Measurements from ENCODE around the gene UBR1. TPM values are rescaled to one million over a fixed set of nuclear protein-coding genes. Genes with fewer than 3 reads are reported as not detected.

The UBR1 gene
- polyA plus RNA-seq, 2 of the 4 experiments (the other 2 are of a cell fraction) = 5.8 to 10.5 TPM

DNA sequence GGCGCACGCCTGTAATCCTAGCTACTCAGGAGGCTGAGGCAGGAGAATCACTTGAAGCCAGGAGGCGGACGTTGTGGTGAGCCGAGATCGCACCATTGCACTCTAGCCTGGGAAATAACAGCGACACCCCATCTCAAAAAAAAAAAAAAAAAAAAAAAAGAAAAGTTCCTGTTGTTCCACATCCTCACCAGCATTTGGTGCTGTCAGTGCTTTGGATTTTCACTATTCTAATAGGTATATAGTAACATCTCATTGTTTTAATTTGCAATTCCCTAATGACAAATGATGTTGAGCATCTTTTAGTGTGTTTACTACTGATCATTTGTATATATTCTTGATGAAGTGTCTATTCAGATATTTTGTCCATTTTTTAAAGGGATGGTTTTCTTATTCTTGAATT lies 24.6 kb downstream of the UBR1 start:
- ChIA-PET POLR2A (no interaction called here), CTCF (no interaction called here)
- no peak for TF ChIP-seq ATOH8 (CRISPR knock-in tag; IDR thresholded peaks at IDR 0.05; ENCODE audit: low read depth)
- WGBS (ENCODE audit: missing lambda C conversion rate) = 97% methylated on average over 7 of the region's 7 CpGs
- H3K4me3 ChIP-seq = no peak overlapping the region
- no peaks in the 10 kb centered on the region for H3K9me3 ChIP-seq
- FAIRE-seq (no peak), ATAC-seq (no peak), DNase-seq (ENCODE audit: low read depth in 1 of 2, low spot score in 1 of 2) (no peak)
- no peak overlapping the region for H3K4me2 ChIP-seq
- H3K27ac ChIP-seq = no peak overlapping the region
- H3K4me1 ChIP-seq = no peaks in the 10 kb centered on the region

DNA sequence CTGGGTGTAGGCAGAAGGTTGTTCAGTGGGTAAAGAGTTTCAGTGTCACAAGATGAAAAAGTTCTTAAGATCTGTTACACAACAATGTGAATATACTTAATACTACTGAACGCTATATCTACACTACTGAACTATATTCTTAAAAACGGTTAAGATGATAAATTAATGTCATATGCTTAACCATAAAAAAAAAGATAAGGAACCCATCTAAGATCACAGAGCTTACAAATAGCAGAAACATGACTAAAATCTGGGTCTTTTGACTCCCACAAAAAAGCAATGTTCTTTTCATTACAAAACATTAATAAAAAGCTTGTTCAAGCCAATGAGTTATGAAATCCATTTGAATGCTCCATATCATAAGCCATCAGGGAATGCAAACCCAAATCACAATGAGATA lies 34.4 kb downstream of the UBR1 start:
- H3K27ac ChIP-seq = no peak overlapping the region
- WGBS (ENCODE audit: missing lambda C conversion rate) = 85% methylated on average over 2 of the region's 2 CpGs
- ChIA-PET POLR2A (no interaction called here), CTCF (interaction anchor here (0.7 to 1.6 kb wide), 2 partner anchors 52 to 280 kb away, joined by 4 read pairs; no protein-coding TSS in a partner anchor)
- H3K4me2 ChIP-seq = no peak overlapping the region
- ATAC-seq (no peak), FAIRE-seq (no peak), DNase-seq (ENCODE audit: low read depth in 1 of 2, low spot score in 1 of 2) (no peak)
- H3K9me3 ChIP-seq = no peaks in the 10 kb centered on the region
- H3K4me3 ChIP-seq = no peak overlapping the region
- no peaks in the 10 kb centered on the region for H3K4me1 ChIP-seq
- no peak for TF ChIP-seq HOXB5 (CRISPR knock-in tag; IDR thresholded peaks at IDR 0.05)
- TF ChIP-seq ZFP36 (IDR thresholded peaks at IDR 0.05; ENCODE audit: borderline replicate concordance, partially characterized antibody) = no peak
- no peak for TF ChIP-seq HOXB13 (CRISPR knock-in tag; IDR thresholded peaks at IDR 0.05; ENCODE audit: low read depth)
- no peak for TF ChIP-seq E2F6 (IDR thresholded peaks at IDR 0.05; ENCODE audit: borderline replicate concordance, low read depth)
- no peak for TF ChIP-seq FOSB (CRISPR knock-in tag; IDR thresholded peaks at IDR 0.05)

- no peak for FAIRE-seq
- no peak for DNase-seq (ENCODE audit: low read depth in 1 of 2, low spot score in 1 of 2)
- TF ChIP-seq CHD4 (IDR thresholded peaks at IDR 0.05; ENCODE audit: borderline replicate concordance) = no peak
- TF ChIP-seq, protein P1, sequence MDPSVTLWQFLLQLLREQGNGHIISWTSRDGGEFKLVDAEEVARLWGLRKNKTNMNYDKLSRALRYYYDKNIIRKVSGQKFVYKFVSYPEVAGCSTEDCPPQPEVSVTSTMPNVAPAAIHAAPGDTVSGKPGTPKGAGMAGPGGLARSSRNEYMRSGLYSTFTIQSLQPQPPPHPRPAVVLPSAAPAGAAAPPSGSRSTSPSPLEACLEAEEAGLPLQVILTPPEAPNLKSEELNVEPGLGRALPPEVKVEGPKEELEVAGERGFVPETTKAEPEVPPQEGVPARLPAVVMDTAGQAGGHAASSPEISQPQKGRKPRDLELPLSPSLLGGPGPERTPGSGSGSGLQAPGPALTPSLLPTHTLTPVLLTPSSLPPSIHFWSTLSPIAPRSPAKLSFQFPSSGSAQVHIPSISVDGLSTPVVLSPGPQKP (IDR thresholded peaks at IDR 0.05; ENCODE audit: low read depth, low read length) = no peak
- Histone ChIP-seq H3K4me2 (no peak overlapping the region), H3K9me3 (no peaks in the 10 kb centered on the region), H3K4me3 (no peak overlapping the region), H3K4me1 (no peaks in the 10 kb centered on the region), H3K27ac (no peak overlapping the region)
- CTCF ChIA-PET = interaction anchor here (0.7 to 1.6 kb wide), 3 partner anchors 53 to 281 kb away, joined by 3 to 4 read pairs (median 4); no protein-coding TSS in a partner anchor
- 94% methylated on average over 6 of the region's 6 CpGs for WGBS (ENCODE audit: missing lambda C conversion rate)
- POLR2A ChIA-PET = no interaction called here
- no peak for ATAC-seq
Measured at GRCh38 chr15:43070893-43071292, 34.9 kb downstream of the UBR1 start.

DNA sequence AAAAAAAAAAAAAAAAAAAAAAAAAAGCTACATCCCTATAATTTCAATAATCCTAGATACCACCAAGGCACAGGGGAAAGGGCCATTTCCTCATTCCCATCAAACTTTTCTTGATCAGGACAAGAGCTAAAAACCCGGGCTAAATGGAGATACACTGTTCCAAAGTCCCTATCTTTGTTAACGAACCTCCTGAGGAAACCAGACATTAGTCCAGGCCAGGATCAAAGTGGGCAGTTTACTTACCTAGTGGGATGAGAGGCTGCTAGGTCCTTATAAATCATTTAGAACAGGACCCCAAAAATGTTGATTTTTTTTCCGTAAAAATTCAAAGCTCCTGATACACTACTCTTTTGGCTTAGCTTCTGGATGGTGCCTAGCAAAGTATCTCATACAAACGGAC lies 35.6 kb downstream of the UBR1 start:
- POLR2A ChIA-PET = interaction anchor here (0.7 kb wide), 1 partner anchor 8 kb away, joined by 5 read pairs; no protein-coding TSS in a partner anchor
- ATAC-seq (no peak), FAIRE-seq (no peak), DNase-seq (ENCODE audit: low read depth in 1 of 2, low spot score in 1 of 2) (no peak)
- H3K9me3 ChIP-seq = no peaks in the 10 kb centered on the region
- no peak overlapping the region for H3K27ac ChIP-seq
- CTCF ChIA-PET = interaction anchor here (0.8 kb wide), 1 partner anchor 215 kb away, joined by 3 read pairs; no protein-coding TSS in a partner anchor
- no peak for TF ChIP-seq MYC (IDR thresholded peaks at IDR 0.05; ENCODE audit: borderline replicate concordance, low read length)
- TF ChIP-seq RCOR1 (IDR thresholded peaks at IDR 0.05; ENCODE audit: low read depth, low read length) = no peak
- TF ChIP-seq ZFP36 (IDR thresholded peaks at IDR 0.05; ENCODE audit: borderline replicate concordance, partially characterized antibody) = no peak
- TF ChIP-seq FOSB (CRISPR knock-in tag; IDR thresholded peaks at IDR 0.05) = no peak
- no peak for TF ChIP-seq ZNF302 (CRISPR knock-in tag; IDR thresholded peaks at IDR 0.05)
- no peak for TF ChIP-seq JUNB (IDR thresholded peaks at IDR 0.05)
- no peak for TF ChIP-seq RNF2 (IDR thresholded peaks at IDR 0.05; ENCODE audit: borderline replicate concordance, low read depth)
- TF ChIP-seq HDAC2 (IDR thresholded peaks at IDR 0.05) = no peak
- no peak for TF ChIP-seq ATOH8 (CRISPR knock-in tag; IDR thresholded peaks at IDR 0.05; ENCODE audit: low read depth)
- TF ChIP-seq SMC3 (IDR thresholded peaks at IDR 0.05) = no peak
- TF ChIP-seq ZC3H11A (IDR thresholded peaks at IDR 0.05) = no peak
- WGBS (ENCODE audit: missing lambda C conversion rate) = 79% methylated on average over 4 of the region's 4 CpGs
- no peak overlapping the region for H3K4me2 ChIP-seq
- H3K4me3 ChIP-seq = no peak overlapping the region
- H3K4me1 ChIP-seq = no peaks in the 10 kb centered on the region
